NCI-H2227 (cell line): ENCODE results near the gene BBS4.

ENCODE experiments used
- DNase-seq: peaks from one replicate; lab custom pipeline; 2025; ENCODE audit not compliant: unreplicated experiment; lab: John Stamatoyannopoulos, UW

Gene BBS4

GRCh38 chr15:72758182-72758581, 72.2 kb downstream of the BBS4 start:
- DNase-seq: no peak

GRCh38 chr15:72760590-72761260, 74.7 kb downstream of the BBS4 start:
- DNase-seq: no peak

- no peak for DNase-seq
These were observed 78.6 kb downstream of the BBS4 start for GRCh38 chr15:72764656-72765055.

- DNase-seq: no peak
These were observed 80.0 kb downstream of the BBS4 start for GRCh38 chr15:72766025-72766424.

- DNase-seq: no peak
These were observed 80.8 kb downstream of the BBS4 start for GRCh38 chr15:72766780-72767179.

- no peak for DNase-seq
These were observed 84.8 kb downstream of the BBS4 start for GRCh38 chr15:72770673-72771328.

- DNase-seq: no peak
These were observed 85.3 kb downstream of the BBS4 start for GRCh38 chr15:72771329-72771725.

GRCh38 chr15:72774696-72775383, 88.8 kb downstream of the BBS4 start:
- no peak for DNase-seq

- no peak for DNase-seq
These were observed 92.8 kb downstream of the BBS4 start for GRCh38 chr15:72778796-72779195.

- DNase-seq: no peak
These were observed 95.6 kb downstream of the BBS4 start for GRCh38 chr15:72781631-72782030.

GRCh38 chr15:72782274-72783003, 96.4 kb downstream of the BBS4 start:
- DNase-seq: no peak

GRCh38 chr15:72783004-72783639, 97.1 kb downstream of the BBS4 start:
- no peak for DNase-seq

GRCh38 chr15:72783640-72784455, 97.8 kb downstream of the BBS4 start, which contains the start of gene ADPGK:
TSS of gene ADPGK (minus strand) at chr15:72783758. CDS start at chr15:72783691, 67 bp downstream.
- peak; percentile 96 for DNase-seq

GRCh38 chr15:72784456-72784876, 98.5 kb downstream of the BBS4 start:
- DNase-seq: no peak

GRCh38 chr15:72785432-72785831, 99.4 kb downstream of the BBS4 start:
- no peak for DNase-seq

- no peak for DNase-seq
These were observed 99.8 kb downstream of the BBS4 start for GRCh38 chr15:72785841-72786240.

GRCh38 chr15:72786242-72786641, 100.2 kb downstream of the BBS4 start:
- no peak for DNase-seq

GRCh38 chr15:72786676-72787345, 100.8 kb downstream of the BBS4 start:
- DNase-seq: no peak

GRCh38 chr15:72787526-72787925, 101.5 kb downstream of the BBS4 start:
- DNase-seq: no peak
